ENCODE results near the gene MYRFL. TPM values are rescaled to one million over a fixed set of nuclear protein-coding genes. Genes with fewer than 3 reads are reported as not detected.
"Not testable (repeated sequence)": the region's sequence is repeated elsewhere in the genome, so short reads cannot be mapped to it uniquely, and the experiment has no call there.

MYRFL gene
- total RNA-seq, 1 donor from 2014 or later: not detected

GRCh38 chr12:69843608-69844007, 18.6 kb downstream of the MYRFL start:
- intact Hi-C loops (cut with micrococcal nuclease): no loop called here

DNA sequence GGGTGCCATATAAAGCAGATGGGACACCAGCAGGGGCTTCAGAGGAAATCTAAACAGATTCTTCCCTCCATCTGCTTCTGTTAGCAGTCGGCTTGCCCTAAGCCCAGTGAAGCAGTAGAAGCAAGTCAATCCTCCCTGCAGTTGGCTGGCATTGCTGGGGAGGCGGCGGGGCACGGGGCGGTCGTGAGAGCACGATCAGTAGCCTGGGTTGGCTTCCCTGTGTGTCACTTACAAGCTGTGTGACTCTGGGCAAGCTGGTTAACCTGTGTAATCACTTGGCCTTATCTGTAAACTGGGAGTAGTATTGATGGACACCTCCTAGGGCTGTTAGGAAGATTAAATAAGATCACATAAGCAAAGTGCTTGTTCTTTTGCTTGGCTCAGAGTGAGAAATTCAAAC, 19.4 kb downstream of the MYRFL start:
- intact Hi-C loops (cut with micrococcal nuclease): no loop called here

GRCh38 chr12:69844836-69845235, 19.8 kb downstream of the MYRFL start:
- intact Hi-C loops (cut with micrococcal nuclease): no loop called here

GRCh38 chr12:69846976-69847375, 21.9 kb downstream of the MYRFL start:
- intact Hi-C loops (cut with micrococcal nuclease): no loop called here

GRCh38 chr12:69851976-69852375, 26.9 kb downstream of the MYRFL start:
- intact Hi-C loops (cut with micrococcal nuclease): no loop called here

- intact Hi-C loops (cut with micrococcal nuclease): not testable (repeated sequence)
These were observed 28.3 kb downstream of the MYRFL start for GRCh38 chr12:69853176-69853961.

- intact Hi-C loops (cut with micrococcal nuclease): no loop called here
These were observed 41.7 kb downstream of the MYRFL start for GRCh38 chr12:69866698-69867097.

DNA sequence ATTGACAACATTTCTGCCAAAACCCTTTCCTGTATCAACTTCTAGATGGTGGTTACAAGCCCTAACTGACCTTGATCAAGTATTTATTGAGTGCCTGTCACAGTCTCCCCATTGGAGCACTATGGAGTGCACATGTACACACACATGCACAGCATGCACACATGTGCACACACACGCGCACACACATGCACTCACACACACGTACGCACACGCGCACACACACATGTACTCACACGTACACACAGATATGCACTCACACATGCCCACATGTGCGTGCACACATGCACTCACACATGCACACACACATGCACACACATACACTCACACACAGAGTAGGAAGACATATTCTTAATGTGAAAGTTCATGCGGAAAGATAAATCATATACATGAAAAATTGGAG, 43.7 kb downstream of the MYRFL start:
- intact Hi-C loops (cut with micrococcal nuclease): no loop called here

GRCh38 chr12:69872804-69873203, 47.8 kb downstream of the MYRFL start:
- intact Hi-C loops (cut with micrococcal nuclease): no loop called here

GRCh38 chr12:69873429-69873828, 48.4 kb downstream of the MYRFL start:
- intact Hi-C loops (cut with micrococcal nuclease): no loop called here

GRCh38 chr12:69874606-69875005, 49.6 kb downstream of the MYRFL start:
- intact Hi-C loops (cut with micrococcal nuclease): no loop called here

- intact Hi-C loops (cut with micrococcal nuclease): no loop called here
These were observed 50.4 kb downstream of the MYRFL start for GRCh38 chr12:69875416-69875935.

- intact Hi-C loops (cut with micrococcal nuclease): loop anchor here (1.0 kb wide), 2 partner anchors 698 to 851 kb away; no protein-coding TSS in a partner anchor
These were observed 54.3 kb downstream of the MYRFL start for GRCh38 chr12:69879007-69879960.

- intact Hi-C loops (cut with micrococcal nuclease): no loop called here
These were observed 55.5 kb downstream of the MYRFL start for GRCh38 chr12:69880571-69880970.

DNA sequence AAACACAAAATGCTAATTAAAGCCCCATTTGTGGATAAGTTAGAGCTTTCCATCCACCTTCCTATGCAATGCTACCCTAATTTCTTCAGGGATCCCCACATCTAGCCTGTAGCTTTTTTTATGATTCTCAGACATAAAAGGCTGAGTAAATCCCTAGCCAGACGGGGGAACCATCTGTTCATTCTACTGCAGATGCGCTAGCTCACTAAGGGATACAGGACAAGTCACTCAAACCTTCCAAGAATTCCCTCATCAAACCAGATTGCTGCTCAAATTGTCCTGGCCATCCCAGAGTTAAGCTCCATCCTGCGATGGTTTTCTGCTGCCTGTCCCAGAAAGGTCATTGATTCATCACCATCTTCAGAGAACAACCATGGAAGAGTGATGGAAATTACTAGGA, 56.7 kb downstream of the MYRFL start:
- intact Hi-C loops (cut with micrococcal nuclease): no loop called here

DNA sequence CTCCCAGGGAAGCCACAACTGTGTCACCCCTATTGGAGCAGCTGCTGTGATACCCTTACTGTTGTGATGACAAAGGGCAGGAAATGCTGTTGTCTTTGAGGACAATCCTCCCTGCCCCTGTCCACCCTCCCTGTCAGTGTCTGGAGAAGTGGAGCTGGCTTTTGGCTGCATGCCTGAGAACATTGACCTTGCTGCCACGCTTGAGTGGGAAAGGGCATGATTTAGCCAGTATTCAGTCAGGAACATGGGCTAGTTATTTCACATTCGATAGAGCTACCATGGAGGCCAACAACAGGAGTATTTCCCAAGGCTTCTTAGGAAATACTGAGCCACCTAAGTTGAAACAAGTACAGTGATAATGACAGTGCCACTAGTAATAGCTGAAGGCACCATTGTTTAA, 59.4 kb downstream of the MYRFL start:
- intact Hi-C loops (cut with micrococcal nuclease): no loop called here

GRCh38 chr12:69885658-69886057, 60.6 kb downstream of the MYRFL start:
- intact Hi-C loops (cut with micrococcal nuclease): no loop called here

DNA sequence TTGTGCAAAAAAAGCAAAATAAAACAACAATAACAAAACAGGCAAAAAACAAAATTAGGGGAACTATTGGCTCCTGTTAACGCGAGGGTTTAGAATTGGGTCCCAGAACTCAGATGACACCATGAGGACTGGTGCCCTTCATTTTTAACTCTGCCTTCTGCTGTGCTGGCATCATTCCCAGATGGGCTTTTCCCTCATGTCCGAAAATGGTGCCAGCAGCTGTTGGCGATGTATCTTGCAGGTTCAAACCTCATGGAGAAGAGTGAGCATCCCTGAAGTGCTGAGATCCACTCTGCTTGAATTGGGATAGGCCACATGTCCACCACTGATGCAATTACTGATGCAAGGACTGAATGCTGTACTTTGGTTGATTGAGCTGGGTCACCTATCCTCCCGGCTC, 61.1 kb downstream of the MYRFL start:
- intact Hi-C loops (cut with micrococcal nuclease): no loop called here

DNA sequence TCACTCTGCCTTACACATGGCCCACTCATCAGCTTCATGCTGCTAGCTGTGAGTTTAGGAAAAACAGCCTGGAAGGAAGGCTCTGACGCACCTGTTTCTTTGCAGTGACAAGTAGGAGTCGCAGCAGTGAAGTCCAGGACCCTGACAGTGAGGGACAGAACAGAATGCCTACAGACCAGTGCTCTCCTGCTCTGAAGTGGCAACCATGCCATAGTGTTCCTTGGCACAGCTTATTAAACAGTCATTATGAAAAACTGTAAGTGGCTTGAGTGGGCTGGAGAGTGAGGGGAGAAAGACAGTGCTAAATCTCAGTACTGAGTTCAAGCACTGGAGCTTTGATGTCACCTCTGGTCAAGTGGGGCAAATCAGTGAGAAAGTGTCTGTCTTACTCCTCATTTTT, 61.7 kb downstream of the MYRFL start:
- intact Hi-C loops (cut with micrococcal nuclease): no loop called here

- intact Hi-C loops (cut with micrococcal nuclease): no loop called here
These were observed 63.9 kb downstream of the MYRFL start for GRCh38 chr12:69888901-69889300.

DNA sequence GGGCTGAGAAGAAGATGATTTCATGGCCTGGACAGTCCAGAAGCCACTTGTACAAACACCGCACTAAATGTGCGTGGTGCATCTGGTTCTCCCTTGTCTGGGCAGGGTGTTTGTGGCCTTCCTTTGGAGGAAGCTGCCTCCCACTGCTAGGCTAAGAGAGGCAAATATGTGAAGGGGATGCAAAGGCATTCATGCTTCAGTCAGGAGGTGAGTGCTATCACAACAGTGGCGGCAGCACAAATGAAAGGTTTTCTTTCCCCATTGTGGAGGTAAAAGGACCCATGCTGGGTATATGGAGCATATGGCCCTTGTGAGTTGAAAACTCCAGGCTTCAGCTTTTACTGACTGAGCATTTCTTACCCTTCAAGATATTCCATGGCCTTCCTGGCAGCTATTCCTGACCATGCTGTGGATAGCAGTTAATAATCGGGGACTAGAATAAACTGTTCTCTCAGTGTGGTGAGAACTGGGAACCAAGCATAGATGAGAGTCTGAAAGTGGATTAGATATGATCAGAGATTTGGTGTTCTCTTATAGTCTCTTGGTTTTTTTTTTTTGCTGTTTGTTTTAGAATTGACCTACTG, 69.9 kb downstream of the MYRFL start:
- intact Hi-C loops (cut with micrococcal nuclease): no loop called here

Data from T-helper 2 cell treated with Interferon-gamma antibody and Interleukin-4, amounts not matched to agents 100 ng/mL and 5 ng/mL, for 36 hours (primary cell).